ENCODE results near the gene USP16.
A peak's percentile ranks its signal among the peaks of the same experiment; 100 is the strongest.

USP16 gene

GRCh38 chr21:29055080-29055479 lies 30.6 kb downstream of the USP16 start:
- H3K4me1 ChIP-seq (ENCODE audit: insufficient read depth, low read length) = no peaks in the 10 kb centered on the region
- no peaks in the 10 kb centered on the region for H3K9me3 ChIP-seq (ENCODE audit: insufficient read depth, low read length, severe bottlenecking)
- no peak for TF ChIP-seq EZH2 (IDR thresholded peaks at IDR 0.05; ENCODE audit: borderline replicate concordance, low read depth, low read length, severe bottlenecking)
- no peak for TF ChIP-seq CTCF (IDR thresholded peaks at IDR 0.05; ENCODE audit: borderline replicate concordance, extremely low read depth, low read length, poor library complexity, severe bottlenecking)
- ATAC-seq (ENCODE audit: insufficient read depth, low read depth) (peak; percentile 4; the same call in 1 of the 3 replicates), DNase-seq (no peak)
- peaks cover 7% of the 10 kb centered on the region; the same call in 1 of the 2 replicates for H4K20me1 ChIP-seq (ENCODE audit: insufficient read depth, low read length)
- H3K9ac ChIP-seq (ENCODE audit: low read depth, low read length) = no peak overlapping the region
- H3K79me2 ChIP-seq (ENCODE audit: insufficient read depth, low read length) = peaks cover 8% of the 10 kb centered on the region; the same call in 1 of the 2 replicates
- H3K4me2 ChIP-seq (ENCODE audit: insufficient read depth, low read length) = no peak overlapping the region
- no peak overlapping the region for H3K4me3 ChIP-seq (ENCODE audit: low read depth in 1 of 2, low read length in 2 of 2)
- H3K27me3 ChIP-seq (ENCODE audit: insufficient read depth, low read length, poor library complexity) = no peaks in the 10 kb centered on the region
- no peak overlapping the region for H3K27ac ChIP-seq (ENCODE audit: low read length)
- H2AFZ ChIP-seq (ENCODE audit: low read depth, low read length) = no peak overlapping the region
- H3K36me3 ChIP-seq (ENCODE audit: insufficient read depth, low read length) = peaks cover 93% of the 10 kb centered on the region

GRCh38 chr21:29056005-29056404 lies 31.5 kb downstream of the USP16 start:
- Histone ChIP-seq H4K20me1 (ENCODE audit: insufficient read depth, low read length) (peaks cover 7% of the 10 kb centered on the region; the same call in 1 of the 2 replicates), H3K36me3 (ENCODE audit: insufficient read depth, low read length) (peaks cover 93% of the 10 kb centered on the region)
- DNase-seq = no peak

GRCh38 chr21:29056538-29057050 lies 32.1 kb downstream of the USP16 start:
- Histone ChIP-seq H2AFZ (ENCODE audit: low read depth, low read length) (no peak overlapping the region), H3K9ac (ENCODE audit: low read depth, low read length) (no peak overlapping the region), H3K9me3 (ENCODE audit: insufficient read depth, low read length, severe bottlenecking) (no peaks in the 10 kb centered on the region), H4K20me1 (ENCODE audit: insufficient read depth, low read length) (peaks cover 7% of the 10 kb centered on the region; the same call in 1 of the 2 replicates), H3K79me2 (ENCODE audit: insufficient read depth, low read length) (peaks cover 12% of the 10 kb centered on the region; the same call in 1 of the 2 replicates), H3K27me3 (ENCODE audit: insufficient read depth, low read length, poor library complexity) (no peaks in the 10 kb centered on the region), H3K4me2 (ENCODE audit: insufficient read depth, low read length) (no peak overlapping the region), H3K36me3 (ENCODE audit: insufficient read depth, low read length) (peaks cover 93% of the 10 kb centered on the region), H3K4me1 (ENCODE audit: insufficient read depth, low read length) (no peaks in the 10 kb centered on the region), H3K27ac (ENCODE audit: low read length) (no peak overlapping the region), H3K4me3 (ENCODE audit: low read depth in 1 of 2, low read length in 2 of 2) (no peak overlapping the region)
- no peak for DNase-seq
- no peak for ATAC-seq (ENCODE audit: insufficient read depth, low read depth)
- TF ChIP-seq EZH2 (IDR thresholded peaks at IDR 0.05; ENCODE audit: borderline replicate concordance, low read depth, low read length, severe bottlenecking) = no peak
- TF ChIP-seq CTCF (IDR thresholded peaks at IDR 0.05; ENCODE audit: borderline replicate concordance, extremely low read depth, low read length, poor library complexity, severe bottlenecking) = no peak

More at GRCh38 chr21:29056005-29056404, 31.5 kb downstream of the USP16 start:
- Histone ChIP-seq H3K9ac (ENCODE audit: low read depth, low read length) (no peak overlapping the region), H3K27me3 (ENCODE audit: insufficient read depth, low read length, poor library complexity) (no peaks in the 10 kb centered on the region), H3K27ac (ENCODE audit: low read length) (no peak overlapping the region), H3K79me2 (ENCODE audit: insufficient read depth, low read length) (peaks cover 12% of the 10 kb centered on the region; the same call in 1 of the 2 replicates), H3K4me1 (ENCODE audit: insufficient read depth, low read length) (no peaks in the 10 kb centered on the region), H3K9me3 (ENCODE audit: insufficient read depth, low read length, severe bottlenecking) (no peaks in the 10 kb centered on the region), H3K4me3 (ENCODE audit: low read depth in 1 of 2, low read length in 2 of 2) (no peak overlapping the region), H3K4me2 (ENCODE audit: insufficient read depth, low read length) (no peak overlapping the region), H2AFZ (ENCODE audit: low read depth, low read length) (no peak overlapping the region)
- no peak for TF ChIP-seq EZH2 (IDR thresholded peaks at IDR 0.05; ENCODE audit: borderline replicate concordance, low read depth, low read length, severe bottlenecking)
- no peak for TF ChIP-seq CTCF (IDR thresholded peaks at IDR 0.05; ENCODE audit: borderline replicate concordance, extremely low read depth, low read length, poor library complexity, severe bottlenecking)
- no peak for ATAC-seq (ENCODE audit: insufficient read depth, low read depth)

Data from DND-41 (cell line).